NB4 (cell line): ENCODE results near the gene MMP24OS.

Experiments used
- CTCF ChIP-seq: IDR thresholded peaks from one replicate; pipeline ENCODE4 v1.5.1; 2012; ENCODE audit warnings: low read depth, low read length
- MAX ChIP-seq: IDR thresholded peaks from 2 replicates; pipeline ENCODE4 v1.6.1; 2011; ENCODE audit warnings: low read depth, low read length
- POLR2A ChIP-seq: IDR thresholded peaks from 2 replicates; pipeline ENCODE4 v1.6.1; 2011; ENCODE audit warnings: mild to moderate bottlenecking; ENCODE audit not compliant: insufficient read length; ENCODE audit errors: extremely low read depth

GRCh38 chr20:35295674-35296073 is 17.8 kb upstream of the MMP24OS start:
- TF ChIP-seq CTCF, result no peak
- no peak for TF ChIP-seq POLR2A
- no peak for TF ChIP-seq MAX
